Astrocyte (in vitro differentiated cells and primary cell): ENCODE results near the gene GTF2F2. TPM values are rescaled to one million over a fixed set of nuclear protein-coding genes. Genes with fewer than 3 reads are reported as not detected.

Experiments
- DNase-seq: peaks from one replicate; pipeline ENCODE4 v3.0.0-alpha.2; 2010; ENCODE audit warnings: low read depth
- FAIRE-seq: peaks from 2 replicates; lab custom pipeline; 2011; peaks lifted over from hg19 to GRCh38; lab: Jason Lieb, UNC
- H2AFZ ChIP-seq: 2 replicates; pipeline ENCODE4 v1.6.0; 2012; ENCODE audit warnings: low read depth, low read length, inconsistent platforms
- H3K27ac ChIP-seq: 2 replicates; pipeline ENCODE4 v1.5.1; 2011; ENCODE audit warnings: low read depth, low read length, inconsistent platforms
- H3K27me3 ChIP-seq: 2 replicates; pipeline ENCODE4 v1.6.0; 2011; ENCODE audit warnings: low read length, inconsistent platforms; ENCODE audit not compliant: insufficient read depth
- H3K36me3 ChIP-seq: 2 replicates; pipeline ENCODE4 v1.5.1; 2011; ENCODE audit warnings: low read length, inconsistent platforms; ENCODE audit not compliant: insufficient read depth
- H3K4me1 ChIP-seq: 2 replicates; pipeline ENCODE4 v1.5.1; 2011; ENCODE audit warnings: low read length, inconsistent platforms; ENCODE audit not compliant: insufficient read depth
- H3K4me2 ChIP-seq: 2 replicates; pipeline ENCODE4 v1.6.0; 2012; ENCODE audit warnings: low read length, inconsistent platforms
- H3K4me3 ChIP-seq: 2 replicates; pipeline ENCODE4 v1.5.1; 2011; ENCODE audit warnings: low read depth, mild to moderate bottlenecking, low read length, inconsistent platforms; ENCODE audit not compliant: insufficient read depth
- H3K79me2 ChIP-seq: 2 replicates; pipeline ENCODE4 v1.6.0; 2012; ENCODE audit warnings: mild to moderate bottlenecking, low read length, inconsistent platforms; ENCODE audit not compliant: insufficient read depth
- H3K9ac ChIP-seq: 2 replicates; pipeline ENCODE4 v1.6.0; 2012; ENCODE audit warnings: mild to moderate bottlenecking, low read length, inconsistent platforms
- H3K9me3 ChIP-seq: 2 replicates; pipeline ENCODE4 v1.5.1; 2012; ENCODE audit warnings: low read depth, mild to moderate bottlenecking, low read length, inconsistent platforms; ENCODE audit not compliant: insufficient read depth
- H4K20me1 ChIP-seq: 2 replicates; pipeline ENCODE4 v1.6.0; 2012; ENCODE audit warnings: low read length, inconsistent platforms; ENCODE audit not compliant: insufficient read depth
- H3K27ac Mint-ChIP-seq: one replicate; pipeline ENCODE4 v1.8.0; 2021; ENCODE audit warnings: mild to moderate bottlenecking, mixed read lengths; ENCODE audit not compliant: unreplicated experiment
- H3K27me3 Mint-ChIP-seq: one replicate; pipeline ENCODE4 v1.8.0; 2021; ENCODE audit warnings: low read depth, mixed read lengths; ENCODE audit not compliant: unreplicated experiment
- H3K36me3 Mint-ChIP-seq: one replicate; pipeline ENCODE4 v1.8.0; 2021; ENCODE audit warnings: low read depth, mixed read lengths; ENCODE audit not compliant: unreplicated experiment
- H3K4me1 Mint-ChIP-seq: one replicate; pipeline ENCODE4 v1.8.0; 2021; ENCODE audit warnings: low read depth, mixed read lengths; ENCODE audit not compliant: unreplicated experiment
- H3K4me3 Mint-ChIP-seq: one replicate; pipeline ENCODE4 v1.8.0; 2021; ENCODE audit warnings: mild to moderate bottlenecking, moderate library complexity, mixed read lengths; ENCODE audit not compliant: unreplicated experiment
- H3K9me3 Mint-ChIP-seq: one replicate; pipeline ENCODE4 v1.8.0; 2021; ENCODE audit warnings: mild to moderate bottlenecking, mixed read lengths; ENCODE audit not compliant: unreplicated experiment
- EZH2 ChIP-seq: IDR thresholded peaks from 2 replicates; pipeline ENCODE4 v1.6.1; 2012; ENCODE audit warnings: mild to moderate bottlenecking, low read length, inconsistent platforms; ENCODE audit not compliant: insufficient read depth
- total RNA-seq: library from RNA; stranded (reverse); gene quantifications from 2 replicates; pipeline ENCODE4 v1.2.1, GENCODE V29; 2021
- TF ChIP-seq, protein P1 (sequence below): IDR thresholded peaks from 2 replicates; pipeline ENCODE4 v1.5.1; 2011; ENCODE audit warnings: low read depth, mild to moderate bottlenecking, inconsistent platforms, low read length, moderate library complexity; ENCODE audit not compliant: insufficient read depth

Gene GTF2F2
- total RNA-seq, 1 donor from 2014 or later, result 27.8 TPM

DNA sequence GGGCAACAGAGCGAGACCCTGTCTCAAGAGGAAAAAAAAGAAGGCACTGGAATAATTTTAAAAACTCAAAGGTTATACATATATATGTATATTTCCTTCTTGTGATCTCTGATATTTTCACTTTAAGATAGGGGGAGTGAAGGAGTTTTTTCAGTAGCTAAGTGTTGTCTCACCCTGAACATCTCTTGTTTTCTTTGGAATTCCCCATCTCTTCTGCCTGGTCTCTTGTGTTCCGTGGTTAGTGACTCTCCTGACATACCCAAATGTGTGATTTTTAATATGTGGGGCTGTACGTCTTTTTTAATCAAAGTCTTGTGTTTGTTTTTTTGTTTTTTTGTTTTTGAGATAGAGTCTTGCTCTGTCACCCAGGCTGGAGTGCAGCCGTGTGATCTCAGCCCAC, 95.9 kb downstream of the GTF2F2 start:
- no peaks in the 10 kb centered on the region for H4K20me1 ChIP-seq
- H3K4me1 Mint-ChIP-seq, result peaks cover 38% of the 10 kb centered on the region
- DNase-seq (no peak), FAIRE-seq (no peak)
- peaks cover 10% of the 10 kb centered on the region for H3K36me3 Mint-ChIP-seq
- no peaks in the 10 kb centered on the region for H3K9me3 ChIP-seq
- TF ChIP-seq, protein P1, sequence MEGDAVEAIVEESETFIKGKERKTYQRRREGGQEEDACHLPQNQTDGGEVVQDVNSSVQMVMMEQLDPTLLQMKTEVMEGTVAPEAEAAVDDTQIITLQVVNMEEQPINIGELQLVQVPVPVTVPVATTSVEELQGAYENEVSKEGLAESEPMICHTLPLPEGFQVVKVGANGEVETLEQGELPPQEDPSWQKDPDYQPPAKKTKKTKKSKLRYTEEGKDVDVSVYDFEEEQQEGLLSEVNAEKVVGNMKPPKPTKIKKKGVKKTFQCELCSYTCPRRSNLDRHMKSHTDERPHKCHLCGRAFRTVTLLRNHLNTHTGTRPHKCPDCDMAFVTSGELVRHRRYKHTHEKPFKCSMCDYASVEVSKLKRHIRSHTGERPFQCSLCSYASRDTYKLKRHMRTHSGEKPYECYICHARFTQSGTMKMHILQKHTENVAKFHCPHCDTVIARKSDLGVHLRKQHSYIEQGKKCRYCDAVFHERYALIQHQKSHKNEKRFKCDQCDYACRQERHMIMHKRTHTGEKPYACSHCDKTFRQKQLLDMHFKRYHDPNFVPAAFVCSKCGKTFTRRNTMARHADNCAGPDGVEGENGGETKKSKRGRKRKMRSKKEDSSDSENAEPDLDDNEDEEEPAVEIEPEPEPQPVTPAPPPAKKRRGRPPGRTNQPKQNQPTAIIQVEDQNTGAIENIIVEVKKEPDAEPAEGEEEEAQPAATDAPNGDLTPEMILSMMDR, result no peak
- no peak for TF ChIP-seq EZH2
- no peak overlapping the region for H3K4me2 ChIP-seq
- H3K9me3 Mint-ChIP-seq, result no peaks in the 10 kb centered on the region
- peaks cover 30% of the 10 kb centered on the region for H3K79me2 ChIP-seq
- H3K27me3 Mint-ChIP-seq, result no peaks in the 10 kb centered on the region
- H3K27ac ChIP-seq, result no peak overlapping the region
- no peaks in the 10 kb centered on the region for H3K27me3 ChIP-seq
- peaks cover 15% of the 10 kb centered on the region for H3K4me1 ChIP-seq
- H3K9ac ChIP-seq, result no peak overlapping the region
- no peaks in the 10 kb centered on the region for H3K36me3 ChIP-seq
- no peak overlapping the region for H2AFZ ChIP-seq
- H3K4me3 ChIP-seq, result no peak overlapping the region
- H3K4me3 Mint-ChIP-seq, result no peak overlapping the region
- peak overlapping the region; percentile 31 for H3K27ac Mint-ChIP-seq

DNA sequence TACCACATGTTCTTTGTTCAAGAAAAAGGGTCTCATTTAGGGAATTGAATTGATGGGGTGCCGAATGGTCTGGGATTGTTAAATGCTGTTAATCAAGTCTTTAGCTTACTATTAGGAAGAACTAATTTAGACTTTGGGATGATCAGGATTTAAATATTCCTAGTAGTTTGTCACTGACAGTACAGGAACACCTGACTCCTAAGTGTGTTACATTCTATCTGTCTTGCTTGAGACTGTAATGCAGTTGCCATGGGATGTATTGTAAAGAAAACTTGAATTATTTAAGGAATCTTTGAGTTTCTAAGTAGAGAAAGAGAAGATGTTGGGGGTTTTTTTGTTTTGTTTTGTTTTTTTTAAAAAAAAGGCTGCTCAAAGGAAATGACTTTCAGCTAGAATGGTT, 98.4 kb downstream of the GTF2F2 start:
- DNase-seq (no peak), FAIRE-seq (no peak)
- H3K4me2 ChIP-seq, result peak overlapping the region; percentile 57
- H3K79me2 ChIP-seq, result peaks cover 51% of the 10 kb centered on the region
- H3K4me1 Mint-ChIP-seq, result peaks cover 43% of the 10 kb centered on the region
- H3K4me3 Mint-ChIP-seq, result no peak overlapping the region
- TF ChIP-seq EZH2, result no peak
- TF ChIP-seq, protein P1, result no peak
- no peak overlapping the region for H2AFZ ChIP-seq
- no peaks in the 10 kb centered on the region for H3K27me3 Mint-ChIP-seq
- H3K4me3 ChIP-seq, result no peak overlapping the region
- H3K36me3 ChIP-seq, result no peaks in the 10 kb centered on the region
- H3K4me1 ChIP-seq, result peaks cover 15% of the 10 kb centered on the region
- no peaks in the 10 kb centered on the region for H3K9me3 Mint-ChIP-seq
- peak overlapping the region; percentile 47 for H3K27ac Mint-ChIP-seq
- no peaks in the 10 kb centered on the region for H4K20me1 ChIP-seq
- peaks cover 8% of the 10 kb centered on the region for H3K36me3 Mint-ChIP-seq
- H3K9ac ChIP-seq, result no peak overlapping the region
- H3K27ac ChIP-seq, result peak overlapping the region; percentile 50
- H3K9me3 ChIP-seq, result no peaks in the 10 kb centered on the region
- H3K27me3 ChIP-seq, result no peaks in the 10 kb centered on the region

DNA sequence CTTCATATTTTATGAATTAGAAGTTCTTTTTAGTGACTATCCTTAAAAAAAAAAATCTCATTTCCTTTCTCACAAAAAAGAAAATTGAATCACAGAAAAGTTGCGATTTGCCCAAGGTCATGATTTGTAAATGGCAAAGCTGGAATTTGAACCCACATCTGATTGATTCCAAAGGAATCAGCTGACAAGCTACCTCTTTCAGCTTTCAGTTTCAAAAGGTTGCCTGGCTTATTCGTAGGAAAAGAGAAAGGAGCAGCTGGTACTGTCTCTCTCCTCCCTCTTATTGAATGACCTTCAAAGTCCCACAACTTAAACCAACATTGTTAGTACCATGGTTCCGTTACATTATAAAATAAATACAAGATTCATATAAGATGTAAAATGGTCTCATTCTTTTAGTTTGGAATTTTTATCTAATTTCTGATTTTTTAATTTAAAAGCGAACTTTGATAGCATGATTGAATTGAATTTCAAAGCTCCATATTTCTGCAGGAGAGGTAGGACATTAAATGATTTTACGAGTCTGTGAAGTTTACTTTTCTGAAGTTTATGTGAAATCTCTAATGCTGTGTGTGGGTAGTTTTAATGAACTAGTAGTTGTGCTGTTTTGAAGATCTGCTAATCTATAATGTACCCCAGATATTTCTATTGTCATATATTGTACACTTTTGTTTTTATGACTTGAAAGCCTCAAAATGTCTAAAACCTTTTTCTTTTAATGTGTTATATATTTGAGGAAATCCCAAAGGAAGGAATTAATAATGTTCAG, 99.0 kb downstream of the GTF2F2 start:
- Histone ChIP-seq H3K4me3 (no peak overlapping the region), H3K9ac (no peak overlapping the region), H3K9me3 (no peaks in the 10 kb centered on the region), H3K79me2 (peaks cover 51% of the 10 kb centered on the region), H4K20me1 (no peaks in the 10 kb centered on the region), H3K4me1 (peaks cover 20% of the 10 kb centered on the region), H3K27ac (peak overlapping the region; percentile 50), H2AFZ (no peak overlapping the region), H3K27me3 (no peaks in the 10 kb centered on the region), H3K4me2 (peak overlapping the region; percentile 57), H3K36me3 (no peaks in the 10 kb centered on the region)
- Mint-ChIP-seq H3K27me3 (no peaks in the 10 kb centered on the region), H3K27ac (peak overlapping the region; percentile 49), H3K36me3 (peaks cover 8% of the 10 kb centered on the region), H3K4me3 (no peak overlapping the region), H3K4me1 (peaks cover 47% of the 10 kb centered on the region), H3K9me3 (no peaks in the 10 kb centered on the region)
- DNase-seq (no peak), FAIRE-seq (no peak)
- no peak for TF ChIP-seq EZH2
- TF ChIP-seq, protein P1, result no peak
